K562 (cell line): ENCODE results near the gene SACM1L. TPM values are rescaled to one million over a fixed set of nuclear protein-coding genes. Genes with fewer than 3 reads are reported as not detected.
A peak's percentile ranks its signal among the peaks of the same experiment; 100 is the strongest.

Source experiments
- CCNT2 ChIP-seq: IDR thresholded peaks from 2 replicates; pipeline ENCODE4 v1.6.1; 2011; ENCODE audit warnings: borderline replicate concordance, low read depth, mild to moderate bottlenecking, moderate library complexity, mixed read lengths, low read length; ENCODE audit not compliant: insufficient read length; ENCODE audit errors: extremely low read depth
- CHD7 ChIP-seq: fragments of 200-600 bp; sonication (generic); IDR thresholded peaks from one replicate; pipeline ENCODE4 v1.6.1; 2012; ENCODE audit warnings: mild to moderate bottlenecking, low read depth, low read length, inconsistent platforms
- GTF2A2 ChIP-seq: IDR thresholded peaks from 2 replicates; pipeline ENCODE4 v1.6.1; 2016; ENCODE audit warnings: mild to moderate bottlenecking, missing genetic modification characterization, missing compliant biosample characterization
- HMGN3 ChIP-seq: IDR thresholded peaks from 2 replicates; pipeline ENCODE4 v1.6.1; 2011; ENCODE audit warnings: borderline replicate concordance, low read depth, mild to moderate bottlenecking, mixed read lengths, low read length; ENCODE audit not compliant: insufficient read length; ENCODE audit errors: extremely low read depth
- ZNF197 ChIP-seq: fragments of 200-800 bp; sonication (Bioruptor generic); IDR thresholded peaks from 2 replicates; pipeline ENCODE4 v1.6.1; 2016; ENCODE audit warnings: low read depth, missing genetic modification characterization, missing compliant biosample characterization
- ZNF263 ChIP-seq: sonication (generic); formaldehyde crosslinking; IDR thresholded peaks from 2 replicates; pipeline ENCODE4 v1.8.0; 2022; ENCODE audit warnings: mild to moderate bottlenecking, missing genetic modification reagents, borderline replicate concordance
- polyA plus RNA-seq, 8 experiments: library from polyadenylated mRNA; depleted of rRNA in 4 of 8; stranded (reverse) in 5 of 8; unstranded in 3 of 8; fragments of >200 nt; fragmentation: Nextera tagmentation in 2 of 8; fragmentation: Illumina TruSeq in 1 of 8; extraction: Ambion mirVana in 2 of 8; extraction: Trizol in 1 of 8; gene quantifications; 2 replicates each; pipeline versions ENCODE4 v1.2.1 to v1.2.3, GENCODE V29; 2011 to 2014; ENCODE audit warnings: inconsistent platforms in 1 of 8, missing spikeins in 1 of 8
- total RNA-seq, 7 experiments: library from RNA; depleted of rRNA in 6 of 7; stranded (reverse); fragments of >200 nt in 6 of 7; fragmentation: Illumina TruSeq in 2 of 7; extraction: Trizol in 2 of 7; gene quantifications; 2 replicates each; pipeline versions ENCODE4 v1.2.1 to v1.2.3, GENCODE V29; 2011 to 2021; ENCODE audit warnings: low replicate concordance in 1 of 7
- TF ChIP-seq, protein P1 (sequence below): sonication (generic); formaldehyde crosslinking; IDR thresholded peaks from 2 replicates; pipeline ENCODE4 v1.8.1; 2023; ENCODE audit warnings: mild to moderate bottlenecking, missing genetic modification reagents
- TF ChIP-seq, protein P2 (sequence below): fragments of 450-650 bp; formaldehyde crosslinking; IDR thresholded peaks from 2 replicates; pipeline ENCODE4 v1.4.0; 2020; ENCODE audit warnings: mild to moderate bottlenecking, moderate library complexity

The SACM1L gene
- total and polyA plus RNA-seq, 9 of the 15 experiments (the other 6 are each of a cell fraction or from before 2014, with no cell fraction given), result 25.7 to 67.2 (median 40.3) TPM

GRCh38 chr3:45664578-45664977, 24.6 kb upstream of the SACM1L start (continued):
- TF ChIP-seq, protein P1, sequence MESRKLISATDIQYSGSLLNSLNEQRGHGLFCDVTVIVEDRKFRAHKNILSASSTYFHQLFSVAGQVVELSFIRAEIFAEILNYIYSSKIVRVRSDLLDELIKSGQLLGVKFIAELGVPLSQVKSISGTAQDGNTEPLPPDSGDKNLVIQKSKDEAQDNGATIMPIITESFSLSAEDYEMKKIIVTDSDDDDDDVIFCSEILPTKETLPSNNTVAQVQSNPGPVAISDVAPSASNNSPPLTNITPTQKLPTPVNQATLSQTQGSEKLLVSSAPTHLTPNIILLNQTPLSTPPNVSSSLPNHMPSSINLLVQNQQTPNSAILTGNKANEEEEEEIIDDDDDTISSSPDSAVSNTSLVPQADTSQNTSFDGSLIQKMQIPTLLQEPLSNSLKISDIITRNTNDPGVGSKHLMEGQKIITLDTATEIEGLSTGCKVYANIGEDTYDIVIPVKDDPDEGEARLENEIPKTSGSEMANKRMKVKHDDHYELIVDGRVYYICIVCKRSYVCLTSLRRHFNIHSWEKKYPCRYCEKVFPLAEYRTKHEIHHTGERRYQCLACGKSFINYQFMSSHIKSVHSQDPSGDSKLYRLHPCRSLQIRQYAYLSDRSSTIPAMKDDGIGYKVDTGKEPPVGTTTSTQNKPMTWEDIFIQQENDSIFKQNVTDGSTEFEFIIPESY (CRISPR knock-in tag), result peak; percentile 89
- TF ChIP-seq ZNF263, result no peak
- TF ChIP-seq ZNF197 (CRISPR knock-in tag), result no peak
- no peak for TF ChIP-seq GTF2A2
- TF ChIP-seq CCNT2, result no peak
- TF ChIP-seq, protein P2, sequence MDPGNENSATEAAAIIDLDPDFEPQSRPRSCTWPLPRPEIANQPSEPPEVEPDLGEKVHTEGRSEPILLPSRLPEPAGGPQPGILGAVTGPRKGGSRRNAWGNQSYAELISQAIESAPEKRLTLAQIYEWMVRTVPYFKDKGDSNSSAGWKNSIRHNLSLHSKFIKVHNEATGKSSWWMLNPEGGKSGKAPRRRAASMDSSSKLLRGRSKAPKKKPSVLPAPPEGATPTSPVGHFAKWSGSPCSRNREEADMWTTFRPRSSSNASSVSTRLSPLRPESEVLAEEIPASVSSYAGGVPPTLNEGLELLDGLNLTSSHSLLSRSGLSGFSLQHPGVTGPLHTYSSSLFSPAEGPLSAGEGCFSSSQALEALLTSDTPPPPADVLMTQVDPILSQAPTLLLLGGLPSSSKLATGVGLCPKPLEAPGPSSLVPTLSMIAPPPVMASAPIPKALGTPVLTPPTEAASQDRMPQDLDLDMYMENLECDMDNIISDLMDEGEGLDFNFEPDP (CRISPR knock-in tag), result no peak
- TF ChIP-seq CHD7, result no peak
- TF ChIP-seq HMGN3, result no peak
